Measurements from ENCODE around the gene EML2. TPM values are rescaled to one million over a fixed set of nuclear protein-coding genes. Genes with fewer than 3 reads are reported as not detected.
"Not testable (repeated sequence)": the region's sequence is repeated elsewhere in the genome, so short reads cannot be mapped to it uniquely, and the experiment has no call there.

EML2 gene, protein sequence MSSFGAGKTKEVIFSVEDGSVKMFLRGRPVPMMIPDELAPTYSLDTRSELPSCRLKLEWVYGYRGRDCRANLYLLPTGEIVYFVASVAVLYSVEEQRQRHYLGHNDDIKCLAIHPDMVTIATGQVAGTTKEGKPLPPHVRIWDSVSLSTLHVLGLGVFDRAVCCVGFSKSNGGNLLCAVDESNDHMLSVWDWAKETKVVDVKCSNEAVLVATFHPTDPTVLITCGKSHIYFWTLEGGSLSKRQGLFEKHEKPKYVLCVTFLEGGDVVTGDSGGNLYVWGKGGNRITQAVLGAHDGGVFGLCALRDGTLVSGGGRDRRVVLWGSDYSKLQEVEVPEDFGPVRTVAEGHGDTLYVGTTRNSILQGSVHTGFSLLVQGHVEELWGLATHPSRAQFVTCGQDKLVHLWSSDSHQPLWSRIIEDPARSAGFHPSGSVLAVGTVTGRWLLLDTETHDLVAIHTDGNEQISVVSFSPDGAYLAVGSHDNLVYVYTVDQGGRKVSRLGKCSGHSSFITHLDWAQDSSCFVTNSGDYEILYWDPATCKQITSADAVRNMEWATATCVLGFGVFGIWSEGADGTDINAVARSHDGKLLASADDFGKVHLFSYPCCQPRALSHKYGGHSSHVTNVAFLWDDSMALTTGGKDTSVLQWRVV
- total RNA-seq (10 to 100 TPM; 52.1 to 56.8 TPM), polyA plus RNA-seq (10 to 100 TPM in 2 of 3 donors, 1 to 10 TPM in 1; 8.8 to 17.8 (median 11.5) TPM), total RNA-seq (18.2 to 63.3 (median 42.8) reads per million in 6 experiments)

DNA sequence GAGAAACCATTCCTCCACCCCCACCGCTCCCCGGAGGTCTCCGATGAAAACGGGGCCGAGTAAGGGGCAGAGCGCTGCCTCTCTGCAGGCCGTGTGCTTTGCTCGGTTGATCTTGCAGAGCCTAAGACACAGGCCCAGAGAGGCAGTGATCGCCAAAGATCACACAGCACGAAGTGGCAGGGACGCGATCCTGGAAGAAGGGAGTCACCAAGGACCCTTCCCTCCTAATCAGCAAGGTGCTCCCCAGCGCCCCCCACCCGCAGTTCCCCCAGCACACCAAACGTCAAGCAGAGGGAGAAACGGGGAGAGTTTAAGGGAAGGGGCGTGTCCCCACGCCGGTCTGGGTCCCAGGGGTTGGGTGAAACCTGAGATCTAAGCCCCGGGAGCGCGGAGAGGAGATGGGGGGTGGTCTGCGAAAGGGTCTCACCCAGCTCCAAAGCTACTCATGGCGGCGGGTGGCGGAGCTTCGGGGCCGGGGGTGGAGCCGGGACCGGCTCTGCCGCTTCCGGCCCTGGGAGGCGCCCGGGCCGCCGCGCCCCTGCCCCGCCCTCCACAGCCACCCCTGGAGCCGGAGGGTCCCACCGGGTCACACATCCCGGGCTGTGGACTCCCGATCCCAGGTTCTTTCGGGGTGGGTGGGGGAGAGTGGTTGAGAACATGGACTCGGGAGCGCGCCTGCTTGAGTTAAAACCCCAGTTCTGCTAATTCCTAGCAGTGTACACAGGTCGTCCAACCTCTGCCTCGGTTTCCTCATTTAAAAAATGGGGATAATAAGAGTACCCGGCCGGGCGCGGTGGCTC lies at the start of gene EML2:
TSS of gene EML2 (minus strand) at position 468 of the 800 bp plus-strand sequence. CDS start at position 447, 21 bp downstream.
- Mint-ChIP-seq H3K9me3 (no peaks in the 10 kb centered on the region), H3K4me3 (peak within 1 kb of the TSS; percentile 90 to 97 (median 96)), H3K4me1 (peaks cover 27 to 47% (median 43%) of the 10 kb centered on the region in 4 donors), H3K36me3 (peaks cover 0 to 3% (median 0%) of the 10 kb centered on the region in 3 donors), H3K27ac (peak within 1 kb of the TSS; percentile 72 to 95 (median 92)), H3K27me3 (no peaks in the 10 kb centered on the region)
- DNase-seq, result peak in 9 of 10 donors; percentile 14 to 68 (median 46)
- POLR2A ChIA-PET, result interaction anchor here (0.5 to 2.6 kb wide), 5 partner anchors 26 to 93 kb away, joined by 3 to 6 read pairs (median 4); partner anchors contain the start of gene OPA3
- peak; percentile 15 to 30 for ATAC-seq

DNA sequence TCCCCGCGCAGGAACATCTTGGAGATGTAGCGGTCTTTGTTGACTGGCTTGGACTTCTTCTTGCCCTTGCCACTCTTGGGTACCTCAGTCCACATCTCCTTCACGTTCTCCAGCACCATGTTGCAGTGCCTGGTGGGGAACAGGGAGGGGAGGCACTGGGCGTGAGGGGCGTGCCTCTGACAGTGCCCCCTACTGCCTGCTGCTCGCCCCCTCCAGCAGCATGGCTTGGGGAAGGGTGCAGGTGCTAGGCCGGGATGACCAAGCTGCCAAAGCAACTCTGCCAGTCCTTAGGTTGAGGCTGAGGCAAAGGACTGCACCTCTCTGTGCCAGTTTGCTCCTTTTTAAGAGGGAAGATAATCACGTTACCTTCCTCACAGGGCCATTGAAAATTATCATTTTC lies 48.4 kb upstream of the EML2 start:
- ATAC-seq (no peak), DNase-seq (no peak)
- Mint-ChIP-seq H3K27me3 (no peaks in the 10 kb centered on the region), H3K27ac (no peak overlapping the region), H3K4me1 (peaks cover 10 to 31% (median 19%) of the 10 kb centered on the region in 4 donors), H3K4me3 (no peak overlapping the region), H3K36me3 (peaks cover 0 to 55% (median 13%) of the 10 kb centered on the region in 3 donors), H3K9me3 (no peaks in the 10 kb centered on the region)
- POLR2A ChIA-PET, result interaction anchor here (1.2 kb wide), 1 partner anchor 10 kb away, joined by 6 read pairs; no protein-coding TSS in a partner anchor

DNA sequence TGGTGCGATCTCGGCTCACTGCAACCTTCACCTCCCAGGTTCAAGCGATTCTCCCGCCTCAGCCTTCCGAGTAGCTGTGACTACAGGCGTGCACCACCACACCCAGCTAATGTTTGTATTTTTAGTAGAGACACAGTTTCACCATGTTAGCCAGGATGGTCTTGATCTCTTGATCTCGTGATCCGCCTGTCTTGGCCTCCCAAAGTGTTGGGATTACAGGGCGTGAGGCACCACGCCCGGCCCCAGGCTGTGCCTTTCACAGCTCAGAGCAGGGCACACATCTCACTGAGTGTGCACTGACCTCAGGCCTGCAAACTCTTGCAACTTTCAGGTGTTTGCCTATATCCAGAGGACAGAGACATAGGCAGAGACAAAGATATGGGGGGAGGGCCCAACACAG lies 45.8 kb upstream of the EML2 start:
- not testable (repeated sequence) for H3K4me3 Mint-ChIP-seq, DNase-seq, H3K27me3 Mint-ChIP-seq, ATAC-seq, H3K9me3 Mint-ChIP-seq
- H3K36me3 Mint-ChIP-seq, result peaks cover 0 to 55% (median 13%) of the 10 kb centered on the region in 3 donors
- peaks cover 11 to 28% (median 14%) of the 10 kb centered on the region in 4 donors for H3K4me1 Mint-ChIP-seq
- H3K27ac Mint-ChIP-seq, result peak overlapping the region in 1 of 10 donors; percentile 73
- POLR2A ChIA-PET, result interaction anchor here (0.6 to 0.7 kb wide), 3 partner anchors 23 to 1500 kb away, joined by 3 to 5 read pairs (median 4); no protein-coding TSS in a partner anchor

DNA sequence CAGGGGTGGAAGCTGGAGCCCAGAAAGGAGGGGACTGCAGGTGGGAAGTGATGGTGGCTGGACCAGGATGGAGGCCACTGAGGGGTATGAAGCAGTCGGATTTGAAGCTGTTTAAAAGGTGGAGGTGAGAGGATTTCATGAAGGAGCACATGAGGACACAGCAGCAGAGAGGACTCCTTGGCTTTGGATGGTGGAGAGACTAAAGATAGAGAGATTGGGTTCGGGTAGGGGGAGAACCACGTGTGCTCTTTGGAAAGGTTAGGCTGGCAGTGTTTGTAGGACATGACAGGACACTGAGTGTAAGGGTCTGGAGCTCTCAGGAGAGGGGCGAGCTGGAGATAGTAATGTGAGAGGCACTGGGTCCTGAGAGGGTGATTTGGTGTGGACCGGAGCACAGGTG lies 43.7 kb upstream of the EML2 start:
- H3K9me3 Mint-ChIP-seq, result no peaks in the 10 kb centered on the region
- no peak for DNase-seq
- H3K4me1 Mint-ChIP-seq, result peaks cover 9 to 17% (median 12%) of the 10 kb centered on the region in 4 donors
- peaks cover 0 to 5% (median 0%) of the 10 kb centered on the region in 5 donors for H3K27me3 Mint-ChIP-seq
- no peak for ATAC-seq
- POLR2A ChIA-PET, result interaction anchor here (0.9 to 1.0 kb wide), 2 partner anchors 9 to 13 kb away, joined by 3 to 6 read pairs; partner anchors contain the start of genes QPCTL and SNRPD2
- peak overlapping the region in 4 of 10 donors; percentile 42 to 82 (median 60) for H3K27ac Mint-ChIP-seq
- no peak overlapping the region for H3K4me3 Mint-ChIP-seq
- peaks cover 0 to 41% (median 11%) of the 10 kb centered on the region in 3 donors for H3K36me3 Mint-ChIP-seq

DNA sequence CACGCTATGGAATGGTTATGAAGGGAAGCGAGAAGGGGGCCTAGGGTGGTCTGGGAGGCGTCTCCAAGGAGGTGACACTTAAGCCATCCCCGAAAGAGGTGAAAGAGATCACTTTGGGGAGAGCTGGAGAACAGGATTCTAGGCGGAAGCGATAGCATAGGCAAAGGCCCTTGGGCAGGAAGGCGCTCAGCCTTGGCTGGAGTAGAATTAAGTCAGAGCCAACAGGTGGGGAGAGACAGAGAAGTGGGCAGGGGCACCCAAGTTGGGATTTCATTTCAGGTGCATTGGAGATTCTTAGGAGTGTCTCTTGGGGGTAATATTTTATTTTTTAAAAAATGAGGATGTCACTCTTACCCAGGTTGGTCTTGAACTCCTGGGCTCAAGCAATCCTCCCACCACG lies 42.9 kb upstream of the EML2 start:
- POLR2A ChIA-PET, result interaction anchor here (0.9 to 2.5 kb wide), 7 partner anchors 9 to 87 kb away, joined by 3 to 19 read pairs (median 6); partner anchors contain the start of genes GIPR, QPCTL, SIX5 and SNRPD2
- DNase-seq (no peak), ATAC-seq (no peak)
- Mint-ChIP-seq H3K27me3 (peaks cover 0 to 5% (median 0%) of the 10 kb centered on the region in 5 donors), H3K27ac (peak overlapping the region in 5 of 10 donors; percentile 26 to 83 (median 74)), H3K9me3 (no peaks in the 10 kb centered on the region), H3K4me3 (peak overlapping the region in 4 of 10 donors; percentile 37 to 77 (median 59)), H3K4me1 (peaks cover 12 to 23% (median 19%) of the 10 kb centered on the region in 4 donors), H3K36me3 (peaks cover 0 to 34% (median 9%) of the 10 kb centered on the region in 3 donors)

DNA sequence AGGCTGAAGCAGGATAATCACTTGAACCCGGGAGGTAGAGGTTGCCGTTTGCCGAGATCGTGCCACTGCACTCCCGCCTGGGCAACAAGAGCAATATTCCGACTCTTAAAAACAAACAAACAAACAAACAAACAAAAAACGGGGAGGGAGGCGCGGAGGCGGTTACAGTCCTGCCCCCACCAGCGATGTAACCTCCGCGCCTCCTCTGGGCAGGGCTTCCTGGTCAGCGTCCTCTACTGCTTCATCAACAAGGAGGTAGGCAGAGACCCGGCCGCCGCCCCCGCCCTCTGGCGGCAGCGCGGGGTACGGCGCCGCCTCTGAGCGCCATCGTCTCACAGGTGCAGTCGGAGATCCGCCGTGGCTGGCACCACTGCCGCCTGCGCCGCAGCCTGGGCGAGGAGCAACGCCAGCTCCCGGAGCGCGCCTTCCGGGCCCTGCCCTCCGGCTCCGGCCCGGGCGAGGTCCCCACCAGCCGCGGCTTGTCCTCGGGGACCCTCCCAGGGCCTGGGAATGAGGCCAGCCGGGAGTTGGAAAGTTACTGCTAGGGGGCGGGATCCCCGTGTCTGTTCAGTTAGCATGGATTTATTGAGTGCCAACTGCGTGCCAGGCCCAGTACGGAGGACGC lies 42.3 kb upstream of the EML2 start:
- POLR2A ChIA-PET, result interaction anchor here (0.7 to 2.5 kb wide), 10 partner anchors 10 to 1064 kb away, joined by 3 to 19 read pairs (median 6); partner anchors contain the start of genes FKRP, GIPR, QPCTL and SIX5
- Mint-ChIP-seq H3K36me3 (peaks cover 0 to 28% (median 9%) of the 10 kb centered on the region in 3 donors), H3K27ac (peak overlapping the region in 8 of 10 donors; percentile 48 to 87 (median 78)), H3K4me1 (peaks cover 15 to 26% (median 24%) of the 10 kb centered on the region in 4 donors), H3K27me3 (peaks cover 0 to 5% (median 0%) of the 10 kb centered on the region in 5 donors), H3K9me3 (no peaks in the 10 kb centered on the region), H3K4me3 (peak overlapping the region; percentile 70 to 88 (median 78))
- peak; percentile 73 to 89 (median 86) for DNase-seq
- ATAC-seq, result peak; percentile 75 to 82

DNA sequence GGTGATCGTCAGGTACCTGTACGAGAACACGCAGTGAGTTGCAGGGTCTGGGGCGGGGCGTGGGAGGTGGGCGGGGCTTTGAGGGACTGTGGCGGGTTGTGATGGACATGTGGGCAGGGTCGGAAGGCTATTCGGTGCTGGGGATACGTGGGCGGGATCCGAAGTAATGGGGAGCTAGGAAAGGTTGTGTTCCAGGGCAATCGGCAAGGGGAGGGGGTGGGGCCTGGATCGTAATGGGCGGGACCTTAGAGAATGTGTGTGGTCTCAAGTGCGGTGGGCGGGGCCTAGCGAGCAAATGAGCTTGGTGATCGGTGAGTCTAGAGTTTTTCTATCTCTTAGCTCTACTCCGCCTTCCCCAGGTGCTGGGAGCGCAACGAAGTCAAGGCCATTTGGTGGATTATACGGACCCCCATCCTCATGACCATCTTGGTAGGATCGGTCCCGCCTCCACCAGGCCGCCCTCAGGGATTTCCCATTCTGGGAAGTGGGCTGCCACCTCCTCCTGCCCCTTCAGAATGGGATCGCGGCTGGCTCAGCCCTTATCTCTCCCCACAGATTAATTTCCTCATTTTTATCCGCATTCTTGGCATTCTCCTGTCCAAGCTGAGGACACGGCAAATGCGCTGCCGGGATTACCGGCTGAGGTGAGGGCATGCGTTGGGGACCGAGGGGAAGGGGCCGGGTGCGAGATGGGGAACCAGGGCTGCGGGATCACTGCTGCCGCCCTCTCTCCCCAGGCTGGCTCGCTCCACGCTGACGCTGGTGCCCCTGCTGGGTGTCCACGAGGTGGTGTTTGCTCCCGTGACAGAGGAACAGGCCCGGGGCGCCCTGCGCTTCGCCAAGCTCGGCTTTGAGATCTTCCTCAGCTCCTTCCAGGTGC lies 38.4 kb upstream of the EML2 start:
- POLR2A ChIA-PET, result interaction anchor here (0.6 to 2.8 kb wide), 11 partner anchors 8 to 210 kb away, joined by 3 to 16 read pairs (median 4); partner anchors contain the start of genes FOSB, GIPR, QPCTL and SIX5
- Mint-ChIP-seq H3K4me3 (peak overlapping the region; percentile 78 to 95 (median 88)), H3K27me3 (peaks cover 0 to 6% (median 0%) of the 10 kb centered on the region in 5 donors), H3K4me1 (peaks cover 12 to 30% (median 24%) of the 10 kb centered on the region in 4 donors), H3K36me3 (no peaks in the 10 kb centered on the region), H3K9me3 (no peaks in the 10 kb centered on the region), H3K27ac (peak overlapping the region in 8 of 10 donors; percentile 64 to 94 (median 89))
- ATAC-seq, result peak; percentile 61 to 68
- DNase-seq, result peak; percentile 58 to 90 (median 80)

DNA sequence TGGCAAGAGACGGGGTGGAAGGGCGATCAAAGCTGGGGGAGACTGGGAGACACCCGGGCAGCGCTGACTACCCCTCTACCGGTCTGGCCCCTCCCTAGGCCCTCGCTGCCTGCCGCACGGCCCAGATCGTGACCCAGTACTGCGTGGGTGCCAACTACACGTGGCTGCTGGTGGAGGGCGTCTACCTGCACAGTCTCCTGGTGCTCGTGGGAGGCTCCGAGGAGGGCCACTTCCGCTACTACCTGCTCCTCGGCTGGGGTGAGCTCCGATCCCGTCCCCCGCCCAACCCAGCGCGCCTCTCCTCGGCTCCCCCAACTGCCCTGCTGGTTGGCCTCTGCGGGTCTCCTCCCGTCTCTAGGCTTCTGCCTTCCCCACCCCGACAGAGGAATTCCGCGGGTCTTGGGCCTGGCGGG lies 37.7 kb upstream of the EML2 start:
- H3K9me3 Mint-ChIP-seq, result no peaks in the 10 kb centered on the region
- H3K27me3 Mint-ChIP-seq, result peaks cover 0 to 6% (median 0%) of the 10 kb centered on the region in 5 donors
- peak overlapping the region in 8 of 10 donors; percentile 19 to 93 (median 62) for H3K27ac Mint-ChIP-seq
- ATAC-seq (peak; percentile 64), DNase-seq (peak in 9 of 10 donors; percentile 20 to 83 (median 60))
- peaks cover 11 to 28% (median 21%) of the 10 kb centered on the region in 4 donors for H3K4me1 Mint-ChIP-seq
- peak overlapping the region; percentile 70 to 90 (median 78) for H3K4me3 Mint-ChIP-seq
- H3K36me3 Mint-ChIP-seq, result no peaks in the 10 kb centered on the region
- POLR2A ChIA-PET, result interaction anchor here (0.8 to 2.8 kb wide), 6 partner anchors 9 to 207 kb away, joined by 3 to 16 read pairs (median 4); partner anchors contain the start of genes GIPR, QPCTL and SNRPD2

DNA sequence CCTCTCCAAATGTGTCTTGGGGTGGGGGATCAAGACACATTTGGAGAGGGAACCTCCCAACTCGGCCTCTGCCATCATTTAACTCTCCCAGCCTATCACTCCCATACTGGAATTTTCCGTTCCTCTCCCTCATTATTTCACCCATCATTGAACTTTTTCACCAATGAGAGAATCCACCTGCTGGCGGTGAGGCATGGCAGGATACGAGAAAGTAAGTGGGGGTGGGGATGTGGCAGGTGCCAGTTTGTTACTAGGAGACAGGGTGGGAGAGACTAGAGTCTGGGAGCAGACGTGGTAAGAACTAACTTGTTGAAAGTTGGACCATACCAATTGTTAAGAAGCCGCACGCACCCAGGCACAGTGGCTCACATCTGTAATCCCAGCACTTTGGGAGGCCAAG lies 35.7 kb upstream of the EML2 start:
- H3K4me1 Mint-ChIP-seq, result peaks cover 10 to 34% (median 27%) of the 10 kb centered on the region in 4 donors
- POLR2A ChIA-PET, result no interaction called here
- peak overlapping the region in 1 of 10 donors; percentile 62 for H3K4me3 Mint-ChIP-seq

More for the DNA sequence above, 35.7 kb upstream of the EML2 start:
- no peak overlapping the region for H3K27ac Mint-ChIP-seq
- H3K36me3 Mint-ChIP-seq, result peaks cover 0 to 2% (median 0%) of the 10 kb centered on the region in 3 donors
- ATAC-seq (no peak), DNase-seq (no peak)
- H3K9me3 Mint-ChIP-seq, result no peaks in the 10 kb centered on the region
- H3K27me3 Mint-ChIP-seq, result peaks cover 0 to 8% (median 0%) of the 10 kb centered on the region in 5 donors
